ENCODE results near the gene ABCB6. TPM values are rescaled to one million over a fixed set of nuclear protein-coding genes. Genes with fewer than 3 reads are reported as not detected.

The ABCB6 gene
- total RNA-seq, 1 donor from 2014 or later: 12.5 TPM

DNA sequence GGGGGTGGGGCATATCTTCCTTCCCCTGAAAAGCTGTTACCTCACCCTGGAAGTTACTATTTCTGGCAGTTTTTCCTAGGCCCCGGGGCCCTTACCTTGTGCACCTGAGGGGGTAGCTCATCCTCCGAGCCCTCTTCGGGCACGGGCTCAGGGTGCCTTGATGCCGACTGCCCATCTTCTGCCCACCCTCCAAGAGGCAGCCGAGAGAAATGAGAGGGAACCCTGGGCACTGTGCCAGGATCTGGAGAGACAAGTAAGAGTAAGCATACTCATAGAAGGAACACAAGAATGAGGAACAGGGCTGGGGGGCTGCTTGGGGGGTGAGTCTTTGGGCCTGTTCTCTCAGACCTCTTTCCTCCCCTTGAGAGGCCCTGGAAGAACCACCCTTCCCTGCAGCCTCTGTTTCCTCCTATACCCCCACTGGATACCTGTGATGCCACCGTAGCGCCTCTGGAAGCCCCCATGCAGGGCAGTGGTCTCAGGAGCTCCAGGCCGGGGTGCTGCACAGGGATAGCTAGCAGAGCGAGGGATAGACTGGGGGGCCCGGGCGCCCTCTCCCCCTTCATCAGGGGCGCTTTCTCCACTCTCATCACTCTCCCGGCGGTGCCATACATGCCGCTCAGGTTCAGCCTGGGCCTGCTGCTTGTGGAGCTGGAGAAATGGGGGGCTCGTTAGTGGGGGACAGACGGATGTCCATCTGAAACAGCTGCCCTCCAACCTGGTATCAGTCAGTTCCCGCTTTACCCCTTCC is 2.1 kb upstream of the ABCB6 start:
- no peak for FAIRE-seq
- H3K36me3 Mint-ChIP-seq (ENCODE audit: low read depth, unreplicated experiment): peaks cover 30% of the 10 kb centered on the region
- Histone ChIP-seq H3K4me1 (ENCODE audit: insufficient read depth, low read length) (peaks cover 23% of the 10 kb centered on the region), H3K36me3 (ENCODE audit: insufficient read depth, low read length) (peaks cover 22% of the 10 kb centered on the region), H3K27ac (ENCODE audit: low read depth, low read length) (no peak overlapping the region), H3K4me3 (ENCODE audit: insufficient read depth, low read depth, low read length) (no peak overlapping the region), H3K4me2 (ENCODE audit: low read length) (no peak overlapping the region), H4K20me1 (ENCODE audit: insufficient read depth, low read length) (peaks cover 14% of the 10 kb centered on the region), H2AFZ (ENCODE audit: low read depth, low read length) (no peak overlapping the region), H3K79me2 (ENCODE audit: insufficient read depth, low read length) (peaks cover 8% of the 10 kb centered on the region), H3K9me3 (ENCODE audit: insufficient read depth, low read depth, low read length) (no peaks in the 10 kb centered on the region), H3K9ac (ENCODE audit: low read length) (no peak overlapping the region), H3K27me3 (ENCODE audit: insufficient read depth, low read length) (no peaks in the 10 kb centered on the region)
- no peak overlapping the region for H3K27ac Mint-ChIP-seq (ENCODE audit: unreplicated experiment)
- TF ChIP-seq, protein P1, sequence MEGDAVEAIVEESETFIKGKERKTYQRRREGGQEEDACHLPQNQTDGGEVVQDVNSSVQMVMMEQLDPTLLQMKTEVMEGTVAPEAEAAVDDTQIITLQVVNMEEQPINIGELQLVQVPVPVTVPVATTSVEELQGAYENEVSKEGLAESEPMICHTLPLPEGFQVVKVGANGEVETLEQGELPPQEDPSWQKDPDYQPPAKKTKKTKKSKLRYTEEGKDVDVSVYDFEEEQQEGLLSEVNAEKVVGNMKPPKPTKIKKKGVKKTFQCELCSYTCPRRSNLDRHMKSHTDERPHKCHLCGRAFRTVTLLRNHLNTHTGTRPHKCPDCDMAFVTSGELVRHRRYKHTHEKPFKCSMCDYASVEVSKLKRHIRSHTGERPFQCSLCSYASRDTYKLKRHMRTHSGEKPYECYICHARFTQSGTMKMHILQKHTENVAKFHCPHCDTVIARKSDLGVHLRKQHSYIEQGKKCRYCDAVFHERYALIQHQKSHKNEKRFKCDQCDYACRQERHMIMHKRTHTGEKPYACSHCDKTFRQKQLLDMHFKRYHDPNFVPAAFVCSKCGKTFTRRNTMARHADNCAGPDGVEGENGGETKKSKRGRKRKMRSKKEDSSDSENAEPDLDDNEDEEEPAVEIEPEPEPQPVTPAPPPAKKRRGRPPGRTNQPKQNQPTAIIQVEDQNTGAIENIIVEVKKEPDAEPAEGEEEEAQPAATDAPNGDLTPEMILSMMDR (IDR thresholded peaks at IDR 0.05; ENCODE audit: insufficient read depth, low read depth, low read length): no peak
- TF ChIP-seq EZH2 (IDR thresholded peaks at IDR 0.05; ENCODE audit: insufficient read depth, low read length): no peak
- H3K9me3 Mint-ChIP-seq (ENCODE audit: unreplicated experiment): no peaks in the 10 kb centered on the region
- DNase-seq (ENCODE audit: low read depth): no peak
- H3K4me1 Mint-ChIP-seq (ENCODE audit: low read depth, unreplicated experiment): peaks cover 6% of the 10 kb centered on the region
- no peak overlapping the region for H3K4me3 Mint-ChIP-seq (ENCODE audit: unreplicated experiment)
- H3K27me3 Mint-ChIP-seq (ENCODE audit: low read depth, unreplicated experiment): no peaks in the 10 kb centered on the region

DNA sequence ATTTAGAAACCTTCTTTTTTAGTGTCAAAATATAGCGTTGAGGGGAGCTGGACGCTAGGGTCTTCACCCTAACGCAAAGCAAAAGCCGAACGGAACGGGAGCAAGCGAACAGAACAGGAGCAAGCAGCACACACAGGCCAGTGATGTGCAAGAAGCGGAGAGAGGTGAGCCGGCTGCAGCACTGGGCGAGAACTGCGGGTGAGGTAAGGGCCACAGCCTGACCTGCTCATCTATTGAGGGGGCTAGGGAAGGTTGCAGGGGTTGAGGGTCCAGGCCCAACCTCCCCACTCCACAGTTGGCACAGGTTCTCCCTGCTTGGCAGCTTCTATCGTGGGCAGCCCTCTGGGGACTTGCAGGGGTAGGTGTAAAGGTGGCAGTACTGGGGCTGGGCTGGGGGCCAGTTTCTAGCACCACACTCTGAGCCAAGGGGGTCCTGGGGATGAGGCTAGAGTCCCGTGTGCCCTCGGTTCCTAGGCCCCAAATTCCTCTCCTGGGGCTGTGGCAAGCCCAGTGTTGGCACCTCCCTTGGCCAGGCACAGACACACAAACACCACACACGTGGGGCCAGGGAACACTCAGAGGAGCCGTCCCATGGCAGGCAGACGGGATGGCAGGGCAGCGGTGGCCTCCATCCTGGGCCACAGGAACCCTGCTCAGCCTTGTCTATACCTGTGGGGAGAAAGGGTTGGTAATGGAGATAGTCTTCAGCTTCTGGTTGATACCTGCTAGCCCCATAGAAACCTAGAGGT is 1.2 kb upstream of the ABCB6 start:
- no peak for FAIRE-seq
- H3K4me3 Mint-ChIP-seq (ENCODE audit: unreplicated experiment): no peak overlapping the region

More for the DNA sequence above, 1.2 kb upstream of the ABCB6 start:
- Histone ChIP-seq H3K9ac (ENCODE audit: low read length) (peak overlapping the region; percentile 73), H3K79me2 (ENCODE audit: insufficient read depth, low read length) (peaks cover 8% of the 10 kb centered on the region), H4K20me1 (ENCODE audit: insufficient read depth, low read length) (peaks cover 14% of the 10 kb centered on the region), H3K4me3 (ENCODE audit: insufficient read depth, low read depth, low read length) (no peak overlapping the region), H2AFZ (ENCODE audit: low read depth, low read length) (no peak overlapping the region), H3K9me3 (ENCODE audit: insufficient read depth, low read depth, low read length) (no peaks in the 10 kb centered on the region), H3K4me1 (ENCODE audit: insufficient read depth, low read length) (peaks cover 23% of the 10 kb centered on the region), H3K36me3 (ENCODE audit: insufficient read depth, low read length) (peaks cover 16% of the 10 kb centered on the region), H3K4me2 (ENCODE audit: low read length) (peak overlapping the region; percentile 87), H3K27me3 (ENCODE audit: insufficient read depth, low read length) (no peaks in the 10 kb centered on the region), H3K27ac (ENCODE audit: low read depth, low read length) (no peak overlapping the region)
- Mint-ChIP-seq H3K27me3 (ENCODE audit: low read depth, unreplicated experiment) (no peaks in the 10 kb centered on the region), H3K4me1 (ENCODE audit: low read depth, unreplicated experiment) (peaks cover 6% of the 10 kb centered on the region), H3K9me3 (ENCODE audit: unreplicated experiment) (no peaks in the 10 kb centered on the region), H3K27ac (ENCODE audit: unreplicated experiment) (no peak overlapping the region), H3K36me3 (ENCODE audit: low read depth, unreplicated experiment) (peaks cover 29% of the 10 kb centered on the region)
- DNase-seq (ENCODE audit: low read depth): no peak
- TF ChIP-seq, protein P1 (IDR thresholded peaks at IDR 0.05; ENCODE audit: insufficient read depth, low read depth, low read length): no peak
- no peak for TF ChIP-seq EZH2 (IDR thresholded peaks at IDR 0.05; ENCODE audit: insufficient read depth, low read length)
